HG03439 (cell line): ENCODE data around the gene WDR86.

Experiments
- ATAC-seq: cut with Tn5 transposase; IDR thresholded peaks from one replicate; pipeline ENCODE4 v1.9.1; 2021; ENCODE audit warnings: mild to moderate bottlenecking, moderate library complexity; ENCODE audit not compliant: unreplicated experiment

Gene WDR86, protein sequence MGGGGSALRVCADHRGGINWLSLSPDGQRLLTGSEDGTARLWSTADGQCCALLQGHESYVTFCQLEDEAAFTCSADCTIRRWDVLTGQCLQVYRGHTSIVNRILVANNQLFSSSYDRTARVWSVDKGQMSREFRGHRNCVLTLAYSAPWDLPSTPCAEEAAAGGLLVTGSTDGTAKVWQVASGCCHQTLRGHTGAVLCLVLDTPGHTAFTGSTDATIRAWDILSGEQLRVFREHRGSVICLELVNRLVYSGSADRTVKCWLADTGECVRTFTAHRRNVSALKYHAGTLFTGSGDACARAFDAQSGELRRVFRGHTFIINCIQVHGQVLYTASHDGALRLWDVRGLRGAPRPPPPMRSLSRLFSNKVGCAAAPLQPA

GRCh38 chr7:151409667-151410404, at the start of gene WDR86:
Gene WDR86 (minus strand): TSS chr7:151410038. CDS start chr7:151409589, 449 bp downstream.
- ATAC-seq = no peak

GRCh38 chr7:151457534-151457933, 47.7 kb upstream of the WDR86 start:
- ATAC-seq = no peak

DNA sequence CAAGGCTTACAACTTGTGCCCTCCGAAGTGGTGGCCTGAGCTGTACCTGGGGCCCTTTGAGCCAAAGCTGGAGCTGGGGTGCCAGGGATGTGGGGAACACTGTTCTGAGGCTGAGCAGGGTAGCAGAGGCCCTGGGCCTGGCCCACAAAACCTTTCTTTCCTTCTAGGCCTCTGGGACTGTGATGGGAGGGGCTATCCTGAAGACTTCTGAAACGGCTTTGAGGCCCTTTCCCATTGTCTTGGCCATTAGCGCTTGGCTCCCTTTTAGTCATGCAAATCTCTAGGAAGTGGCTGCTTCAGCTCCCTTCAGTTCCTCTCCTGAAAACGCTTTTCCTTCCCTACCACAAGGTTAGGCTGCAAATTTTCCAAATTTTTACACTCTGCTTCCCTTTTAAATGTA, 46.9 kb upstream of the WDR86 start:
- no peak for ATAC-seq

DNA sequence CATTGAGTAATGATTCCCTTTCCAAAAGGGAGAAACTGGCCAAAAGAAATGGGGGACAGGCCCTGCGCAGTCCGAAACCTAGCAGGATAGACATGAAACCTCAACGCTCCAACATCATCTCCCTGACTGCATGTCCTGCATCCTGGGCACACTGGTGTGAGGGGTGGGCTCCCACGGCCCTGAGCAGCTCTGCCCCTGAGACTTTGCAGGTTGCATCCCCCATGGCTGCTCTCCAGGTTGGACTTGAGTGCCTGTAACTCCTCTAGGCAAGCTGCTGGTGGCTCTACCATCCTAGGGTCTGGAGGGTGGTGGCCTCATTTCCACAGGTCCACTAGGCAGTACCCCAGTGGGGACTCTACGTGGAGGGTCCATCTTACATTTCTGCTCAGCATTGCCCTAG, 46.4 kb upstream of the WDR86 start:
- ATAC-seq = no peak

GRCh38 chr7:151455690-151456089, 45.9 kb upstream of the WDR86 start:
- ATAC-seq = no peak

- ATAC-seq = no peak
Observed at GRCh38 chr7:151454932-151455530, 45.2 kb upstream of the WDR86 start.

GRCh38 chr7:151454305-151454704, 44.5 kb upstream of the WDR86 start:
- no peak for ATAC-seq

DNA sequence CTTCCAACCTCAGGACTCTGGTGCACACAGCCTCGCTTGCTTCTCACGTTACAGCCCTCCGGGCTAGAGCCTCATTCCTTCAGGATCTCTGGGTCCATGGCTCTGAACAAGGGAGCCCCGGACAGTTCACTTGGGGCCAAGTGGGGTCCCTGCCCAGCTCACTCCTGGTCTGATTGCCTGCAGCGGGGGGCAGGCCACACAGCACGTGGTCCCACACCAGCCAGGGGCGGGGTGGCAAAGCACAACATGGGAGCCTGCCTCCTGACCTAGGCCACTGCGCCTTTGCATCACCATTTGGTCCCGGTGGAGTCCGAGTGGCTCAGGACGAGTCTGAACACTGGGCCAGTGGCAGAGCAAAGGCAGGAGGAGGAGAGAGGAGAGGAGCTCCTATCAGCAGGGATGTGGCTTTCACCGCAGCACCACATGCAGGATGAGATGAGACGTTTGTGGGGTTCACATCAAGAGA, 43.5 kb upstream of the WDR86 start:
- no peak for ATAC-seq

DNA sequence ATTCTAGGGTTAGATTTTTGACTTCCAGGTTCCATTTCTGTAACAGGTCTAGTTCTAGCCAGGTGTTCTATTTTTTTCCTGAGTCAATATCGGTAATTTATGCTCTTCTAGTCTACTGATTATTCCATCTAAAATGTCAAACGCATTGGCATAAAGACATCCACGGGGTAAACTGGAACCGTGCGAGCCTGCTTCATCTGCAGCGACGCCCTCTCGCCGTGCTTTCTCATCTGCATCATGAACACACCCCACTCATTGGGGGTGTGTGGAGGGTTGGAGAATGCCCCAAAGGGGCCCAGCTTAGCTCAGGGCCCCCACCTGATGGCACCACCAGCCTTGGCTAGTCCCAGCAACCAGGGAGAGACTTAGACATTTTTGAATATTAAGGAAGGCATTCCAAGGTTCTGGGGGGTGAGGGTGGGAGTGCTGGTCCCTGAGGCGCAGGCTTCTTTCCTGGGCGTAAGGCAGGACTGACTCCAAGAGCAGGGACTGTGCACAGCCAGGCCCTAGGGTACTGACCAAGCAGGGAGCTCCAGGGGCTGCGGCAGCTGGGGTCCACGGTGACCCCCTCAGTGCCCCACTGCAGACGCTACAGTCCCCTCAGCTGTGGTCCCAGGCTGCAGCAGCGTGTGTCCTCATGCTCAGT, 43.0 kb upstream of the WDR86 start:
- ATAC-seq = no peak

DNA sequence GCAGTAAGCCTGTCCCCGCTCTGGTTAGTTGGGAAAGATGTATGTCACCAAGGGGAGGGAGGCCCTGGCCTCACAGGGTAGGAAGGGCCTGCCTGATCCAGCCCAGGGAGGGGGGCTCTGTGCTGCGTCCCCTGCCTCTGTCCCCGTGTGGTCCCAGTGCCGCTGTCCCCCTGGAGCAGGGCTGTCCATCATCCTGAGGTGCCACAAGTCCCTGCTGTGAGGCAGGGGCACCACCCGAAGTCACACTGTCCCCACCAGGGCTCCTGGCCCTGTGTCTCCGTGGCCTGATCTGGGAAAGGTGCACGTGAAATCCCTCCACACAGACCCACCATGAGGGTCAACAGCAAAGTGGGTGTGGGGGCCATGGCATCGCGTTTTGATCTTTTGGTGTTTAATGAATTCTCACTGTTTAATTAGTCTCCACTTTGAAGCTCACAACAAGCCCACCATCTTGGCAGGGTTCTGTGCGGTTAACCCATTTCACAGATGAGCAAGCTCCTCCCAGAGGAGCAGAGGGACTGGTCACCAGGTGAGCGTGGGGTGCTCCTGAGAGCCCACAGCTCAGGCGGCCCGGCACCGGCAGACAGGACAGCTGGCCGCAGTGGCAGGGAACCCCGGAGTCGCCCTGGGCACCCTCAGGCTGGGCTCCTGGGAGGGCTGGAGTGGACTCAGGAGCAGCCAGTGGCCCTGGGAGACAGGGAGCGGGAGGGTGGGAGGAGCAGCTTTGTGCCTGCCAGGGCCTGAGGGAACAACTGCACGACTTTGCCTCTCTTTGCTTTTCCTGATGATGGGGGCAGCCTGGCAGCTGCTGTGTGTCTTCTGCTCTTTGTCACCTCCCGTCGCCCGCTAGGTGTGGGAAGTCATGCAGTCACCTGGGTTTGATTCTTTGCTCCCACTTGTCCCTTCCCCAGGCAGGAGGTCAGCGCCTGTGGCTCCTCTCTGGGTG, 42.1 kb upstream of the WDR86 start:
- no peak for ATAC-seq

DNA sequence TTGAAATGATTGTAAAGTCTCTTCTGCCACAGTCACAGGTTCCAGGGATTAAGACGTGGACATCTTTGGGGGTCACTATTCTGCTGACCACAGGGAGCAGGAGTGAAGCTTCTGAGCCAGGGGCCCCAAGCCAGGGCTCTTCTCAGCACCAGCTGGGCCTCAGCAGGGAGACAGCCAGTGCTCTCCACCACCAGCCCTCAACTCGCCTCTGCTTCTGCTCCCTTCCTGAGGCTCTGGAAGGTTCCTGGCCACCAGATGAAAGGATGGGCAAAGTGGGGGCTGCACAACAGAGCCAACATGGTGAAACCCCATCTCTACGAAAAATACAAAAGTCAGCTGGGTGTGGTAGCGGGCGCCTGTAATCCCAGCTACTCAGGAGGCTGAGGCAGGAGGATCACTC, 41.3 kb upstream of the WDR86 start:
- ATAC-seq = no peak

GRCh38 chr7:151449990-151450389, 40.2 kb upstream of the WDR86 start:
- ATAC-seq = no peak

GRCh38 chr7:151448261-151449252, 38.7 kb upstream of the WDR86 start:
- ATAC-seq = no peak

DNA sequence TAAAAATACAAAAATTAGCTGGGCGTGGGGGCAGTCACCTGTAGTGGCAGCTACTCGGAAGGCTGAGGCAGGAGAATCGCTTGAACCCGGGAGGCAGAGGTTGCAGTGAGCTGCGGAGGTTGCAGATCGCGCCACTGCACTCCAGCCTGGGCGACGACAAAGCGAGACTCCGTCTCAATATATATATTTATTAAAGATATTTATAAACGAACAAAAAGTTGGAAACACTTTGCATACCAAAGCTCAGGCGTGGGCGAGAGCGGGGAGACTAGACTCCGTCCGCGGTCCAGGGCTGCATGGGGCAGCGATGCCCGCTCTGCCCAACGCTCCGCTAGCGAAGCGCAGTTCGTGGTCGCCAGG, 38.0 kb upstream of the WDR86 start:
- ATAC-seq = no peak

DNA sequence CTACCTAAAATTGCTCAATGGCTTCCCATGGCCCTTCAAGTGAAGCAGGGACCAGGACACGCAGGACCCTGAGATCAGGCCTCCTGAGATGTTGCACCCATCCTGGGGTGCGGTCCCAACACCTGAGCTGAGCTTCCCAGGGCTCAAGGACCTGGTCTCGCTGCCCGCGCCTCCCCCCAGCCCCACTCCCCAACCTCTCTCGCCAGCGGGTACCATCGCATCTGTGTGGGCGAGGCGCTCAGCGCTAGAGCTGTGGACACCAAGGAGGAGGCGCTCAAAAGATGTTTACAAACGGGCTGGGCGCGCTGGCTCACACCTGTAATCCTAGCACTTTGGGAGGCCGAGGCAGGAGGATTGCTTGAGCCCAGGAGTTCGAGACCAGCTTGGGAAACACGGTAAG, 37.5 kb upstream of the WDR86 start:
- no peak for ATAC-seq

DNA sequence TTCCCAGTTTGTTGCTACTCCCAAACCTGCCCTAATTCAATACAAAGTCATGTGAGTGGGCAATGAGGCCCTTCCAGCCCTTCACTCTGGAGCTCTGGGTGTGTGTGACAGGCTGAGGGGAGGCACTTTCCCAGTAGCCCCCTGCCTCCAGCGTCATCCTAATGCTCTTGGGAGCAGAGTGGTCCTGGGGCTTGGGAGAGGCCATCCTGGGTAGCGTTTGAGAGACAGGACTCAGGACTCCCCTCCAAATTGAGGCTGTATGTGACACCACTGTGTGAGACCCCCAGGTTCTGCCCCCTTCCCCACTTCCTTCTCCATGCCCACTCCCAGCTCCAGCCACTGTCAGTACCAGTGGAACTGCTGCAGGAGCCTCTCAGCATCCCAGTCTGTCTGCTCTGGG, 36.6 kb upstream of the WDR86 start:
- ATAC-seq = no peak

GRCh38 chr7:151444632-151445031, 34.8 kb upstream of the WDR86 start:
- no peak for ATAC-seq

- ATAC-seq = no peak
Observed at GRCh38 chr7:151442776-151443496, 33.1 kb upstream of the WDR86 start.
